Spinal cord (tissue), 10 donors: Measurements from ENCODE around the gene GLCE. TPM values are rescaled to one million over a fixed set of nuclear protein-coding genes. Genes with fewer than 3 reads are reported as not detected.
A peak's percentile ranks its signal among the peaks of the same experiment; 100 is the strongest.

Experiments used
- DNase-seq, 6 donors: peaks; one replicate each; pipeline versions ENCODE4 v3.0.0 to v3.0.0-alpha.2; 2013 to 2015; ENCODE audit warnings: low spot score in 6 of 6, low read depth in 4 of 6
- H3K27ac ChIP-seq: one replicate; pipeline ENCODE4 v1.5.1; 2013; ENCODE audit warnings: low read depth, low read length, control low read depth
- H3K27me3 ChIP-seq: one replicate; pipeline ENCODE4 v1.6.1; 2013; ENCODE audit warnings: low read length; ENCODE audit not compliant: control insufficient read depth, insufficient read depth
- H3K36me3 ChIP-seq: one replicate; pipeline ENCODE4 v1.6.1; 2013; ENCODE audit warnings: low read length; ENCODE audit not compliant: control insufficient read depth, insufficient read depth
- H3K4me1 ChIP-seq: one replicate; pipeline ENCODE4 v1.6.1; 2013; ENCODE audit warnings: low read length; ENCODE audit not compliant: control insufficient read depth, insufficient read depth
- H3K4me3 ChIP-seq: one replicate; pipeline ENCODE4 v1.5.1; 2013; ENCODE audit warnings: low read depth, low read length, control low read depth
- H3K9me3 ChIP-seq: one replicate; pipeline ENCODE4 v1.6.1; 2013; ENCODE audit warnings: low read length; ENCODE audit not compliant: control insufficient read depth, insufficient read depth
- WGBS: methylation state at CpG from one replicate; pipeline ENCODE4 v1.1.5; 2013; ENCODE audit warnings: missing lambda C conversion rate; ENCODE audit not compliant: insufficient coverage; 5-methylcytosine and 5-hydroxymethylcytosine counted together
- polyA plus RNA-seq, 2 donors: library from polyadenylated mRNA; unstranded; fragments of 120-200 nt; gene quantifications; one replicate each; pipeline ENCODE4 v1.2.1, GENCODE V29; 2013; ENCODE audit not compliant: insufficient read length in 2 of 2
- total RNA-seq, 2 donors: library from RNA; depleted of rRNA in 1 of 2; stranded (reverse); fragments of 120-200 nt in 1 of 2; fragments of >200 nt in 1 of 2; gene quantifications; one replicate each; pipeline versions ENCODE4 v1.2.3 to v1.2.4, GENCODE V29; 2013 to 2014
- donor health status: healthy.

Gene GLCE
- total and polyA plus RNA-seq, 4 donors, result 24.0 to 71.0 (median 42.6) TPM

GRCh38 chr15:69121198-69121828 lies 39.1 kb upstream of the GLCE start:
- 100% methylated on average over 1 of the region's 5 CpGs for WGBS
- Histone ChIP-seq H3K4me1 (peaks cover 6% of the 10 kb centered on the region), H3K36me3 (no peaks in the 10 kb centered on the region), H3K27ac (no peak overlapping the region), H3K9me3 (no peaks in the 10 kb centered on the region), H3K4me3 (no peak overlapping the region), H3K27me3 (no peaks in the 10 kb centered on the region)
- no peak for DNase-seq

GRCh38 chr15:69125236-69125635 lies 35.2 kb upstream of the GLCE start:
- WGBS, result 60% methylated on average over 7 of the region's 8 CpGs
- Histone ChIP-seq H3K27me3 (no peaks in the 10 kb centered on the region), H3K4me1 (peaks cover 5% of the 10 kb centered on the region), H3K27ac (no peak overlapping the region), H3K36me3 (no peaks in the 10 kb centered on the region), H3K4me3 (no peak overlapping the region), H3K9me3 (no peaks in the 10 kb centered on the region)
- DNase-seq, result no peak

GRCh38 chr15:69126054-69126469 lies 34.4 kb upstream of the GLCE start:
- Histone ChIP-seq H3K27me3 (no peaks in the 10 kb centered on the region), H3K36me3 (no peaks in the 10 kb centered on the region), H3K9me3 (no peaks in the 10 kb centered on the region), H3K4me1 (peaks cover 5% of the 10 kb centered on the region), H3K27ac (no peak overlapping the region), H3K4me3 (no peak overlapping the region)
- WGBS, result 73% methylated on average over 2 of the region's 3 CpGs
- DNase-seq, result no peak

GRCh38 chr15:69127306-69127705 lies 33.1 kb upstream of the GLCE start:
- no peaks in the 10 kb centered on the region for H3K36me3 ChIP-seq
- H3K9me3 ChIP-seq, result no peaks in the 10 kb centered on the region
- DNase-seq, result peak in 1 of 6 donors; percentile 58
- no peak overlapping the region for H3K27ac ChIP-seq
- H3K4me3 ChIP-seq, result no peak overlapping the region
- WGBS, result 67% methylated on average over 1 of the region's 1 CpG
- peaks cover 10% of the 10 kb centered on the region for H3K4me1 ChIP-seq
- no peaks in the 10 kb centered on the region for H3K27me3 ChIP-seq

DNA sequence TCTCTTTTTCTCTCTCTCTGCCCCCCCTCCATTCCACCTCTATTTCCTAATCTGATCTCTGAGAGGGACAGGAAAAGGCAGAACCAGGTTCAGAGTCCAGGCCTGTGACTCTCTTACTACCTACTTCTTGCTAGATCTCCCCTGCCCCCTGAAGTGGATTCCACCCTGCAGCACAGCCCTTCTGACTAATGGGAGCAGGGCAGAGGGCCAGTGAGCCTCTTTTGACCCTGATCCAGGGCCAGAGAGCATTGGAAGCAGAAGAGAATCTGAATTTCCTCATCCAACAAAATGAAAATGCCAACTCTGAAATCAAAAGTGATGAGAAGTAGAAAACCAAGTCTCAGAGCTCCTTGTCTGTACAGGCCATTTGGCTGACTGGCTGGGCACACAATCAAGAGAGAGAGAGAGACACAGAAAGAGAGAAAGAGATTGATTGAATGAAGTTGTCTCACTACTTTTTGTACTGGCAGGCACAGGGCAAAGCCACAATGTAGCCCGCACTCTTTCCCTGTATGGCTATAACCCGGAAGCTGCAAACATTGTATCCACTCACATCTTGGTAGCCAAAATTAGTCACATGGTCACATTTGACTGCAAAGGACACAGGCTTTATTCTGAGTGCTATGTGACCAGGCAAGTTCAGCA lies 31.6 kb upstream of the GLCE start:
- H3K4me1 ChIP-seq, result peaks cover 10% of the 10 kb centered on the region
- H3K4me3 ChIP-seq, result no peak overlapping the region
- no peaks in the 10 kb centered on the region for H3K9me3 ChIP-seq
- no peaks in the 10 kb centered on the region for H3K27me3 ChIP-seq
- WGBS, result 59% methylated on average over 2 of the region's 2 CpGs
- no peak overlapping the region for H3K27ac ChIP-seq
- DNase-seq, result peak in 3 of 6 donors; percentile 14 to 68 (median 49)
- no peaks in the 10 kb centered on the region for H3K36me3 ChIP-seq

GRCh38 chr15:69131362-69132220 lies 28.8 kb upstream of the GLCE start:
- no peaks in the 10 kb centered on the region for H3K9me3 ChIP-seq
- no peak overlapping the region for H3K27ac ChIP-seq
- WGBS, result 62% methylated on average over 3 of the region's 7 CpGs
- no peaks in the 10 kb centered on the region for H3K27me3 ChIP-seq
- no peaks in the 10 kb centered on the region for H3K36me3 ChIP-seq
- no peak overlapping the region for H3K4me3 ChIP-seq
- no peak for DNase-seq
- H3K4me1 ChIP-seq, result peaks cover 10% of the 10 kb centered on the region

- Histone ChIP-seq H3K4me3 (no peak overlapping the region), H3K27me3 (no peaks in the 10 kb centered on the region), H3K36me3 (no peaks in the 10 kb centered on the region), H3K9me3 (no peaks in the 10 kb centered on the region), H3K4me1 (peaks cover 10% of the 10 kb centered on the region), H3K27ac (no peak overlapping the region)
- 96% methylated on average over 3 of the region's 4 CpGs for WGBS
- no peak for DNase-seq
Measured at GRCh38 chr15:69132430-69132829, 28.0 kb upstream of the GLCE start.

DNA sequence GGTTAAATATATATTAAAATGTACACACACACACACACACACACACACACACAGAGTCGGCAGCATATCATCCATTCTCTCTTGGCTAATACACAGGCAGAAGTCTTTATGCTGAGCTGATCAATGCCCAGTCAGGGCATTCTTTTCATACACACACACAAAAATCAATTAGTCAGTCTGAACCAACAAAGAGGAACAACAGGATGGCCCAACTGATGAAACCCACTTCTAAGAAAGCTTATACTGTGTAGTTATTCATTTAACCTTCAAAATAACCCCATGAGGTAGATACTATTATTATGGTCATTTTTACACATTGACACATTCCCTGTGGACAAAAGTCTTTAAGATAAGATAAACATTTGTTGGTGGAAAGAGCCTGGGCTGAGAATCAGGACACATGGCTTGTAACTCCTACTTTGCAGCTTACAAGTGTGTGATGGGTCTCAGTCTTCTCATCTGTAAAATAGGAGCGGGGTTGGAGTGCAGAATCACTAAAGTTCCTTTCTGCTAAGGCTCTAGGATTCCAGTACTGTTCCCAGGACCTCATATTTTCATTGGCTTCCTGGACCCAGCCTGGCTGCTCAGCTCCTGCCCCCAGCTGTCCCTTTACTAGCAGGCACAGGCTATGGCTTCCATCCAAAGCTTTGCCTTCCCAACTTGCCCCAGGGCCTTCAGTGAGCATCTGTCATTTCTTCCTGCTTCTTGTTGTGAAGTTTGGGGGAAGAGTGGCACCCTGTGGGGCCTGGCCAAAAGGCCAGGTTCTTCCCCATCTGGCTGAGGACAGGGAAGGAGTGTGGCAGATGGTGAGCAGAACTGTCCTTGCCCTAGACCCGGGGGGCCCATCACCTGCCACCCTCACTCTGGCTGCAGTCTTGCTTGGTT lies 27.2 kb upstream of the GLCE start:
- DNase-seq, result peak in 1 of 6 donors; percentile 87
- H3K27me3 ChIP-seq, result no peaks in the 10 kb centered on the region
- H3K27ac ChIP-seq, result no peak overlapping the region
- H3K4me3 ChIP-seq, result no peak overlapping the region
- peaks cover 10% of the 10 kb centered on the region for H3K4me1 ChIP-seq
- H3K9me3 ChIP-seq, result no peaks in the 10 kb centered on the region
- H3K36me3 ChIP-seq, result no peaks in the 10 kb centered on the region
- WGBS, result 18% methylated on average over 1 of the region's 3 CpGs

- 83% methylated on average over 2 of the region's 5 CpGs for WGBS
- Histone ChIP-seq H3K9me3 (no peaks in the 10 kb centered on the region), H3K4me3 (no peak overlapping the region), H3K27me3 (no peaks in the 10 kb centered on the region), H3K4me1 (peaks cover 5% of the 10 kb centered on the region), H3K36me3 (no peaks in the 10 kb centered on the region), H3K27ac (no peak overlapping the region)
- no peak for DNase-seq
Measured at GRCh38 chr15:69133862-69134519, 26.4 kb upstream of the GLCE start.
